GM19468 (cell line): ENCODE data around the gene NR2F1-AS1.
"Not testable (repeated sequence)": the region's sequence is repeated elsewhere in the genome, so short reads cannot be mapped to it uniquely, and the experiment has no call there.

ENCODE experiments used
- ATAC-seq: cut with Tn5 transposase; IDR thresholded peaks from one replicate; pipeline ENCODE4 v1.9.1; 2021; ENCODE audit warnings: mild to moderate bottlenecking, moderate library complexity, moderate number of reproducible peaks; ENCODE audit not compliant: unreplicated experiment; ENCODE audit errors: extremely low read depth

NR2F1-AS1 gene

DNA sequence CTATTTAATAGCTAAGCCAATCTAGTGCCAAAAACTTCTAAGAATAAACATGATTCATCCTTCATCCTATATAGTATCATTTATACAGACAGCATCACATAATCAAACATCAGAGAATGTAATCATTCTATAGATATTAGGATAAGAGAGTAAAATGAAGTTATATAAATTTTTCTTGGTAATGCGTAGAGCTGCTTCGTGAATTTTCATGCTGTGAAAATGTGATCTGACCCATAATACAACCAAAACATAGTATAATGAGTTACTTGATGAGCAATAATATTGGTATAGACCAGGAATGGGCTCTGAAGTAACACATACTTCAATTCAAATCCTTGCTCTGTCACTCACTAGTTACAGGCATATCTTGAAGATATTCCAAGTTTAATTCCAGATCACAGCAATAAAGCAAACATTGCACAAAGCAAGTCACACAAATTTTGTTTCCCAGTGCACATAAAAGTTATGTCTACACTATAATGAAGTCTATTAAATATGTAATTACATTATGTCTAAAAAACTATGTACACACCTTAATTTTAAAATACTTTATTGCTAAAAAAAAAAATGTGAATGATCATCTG is 23.9 kb downstream of the NR2F1-AS1 start:
- no peak for ATAC-seq

DNA sequence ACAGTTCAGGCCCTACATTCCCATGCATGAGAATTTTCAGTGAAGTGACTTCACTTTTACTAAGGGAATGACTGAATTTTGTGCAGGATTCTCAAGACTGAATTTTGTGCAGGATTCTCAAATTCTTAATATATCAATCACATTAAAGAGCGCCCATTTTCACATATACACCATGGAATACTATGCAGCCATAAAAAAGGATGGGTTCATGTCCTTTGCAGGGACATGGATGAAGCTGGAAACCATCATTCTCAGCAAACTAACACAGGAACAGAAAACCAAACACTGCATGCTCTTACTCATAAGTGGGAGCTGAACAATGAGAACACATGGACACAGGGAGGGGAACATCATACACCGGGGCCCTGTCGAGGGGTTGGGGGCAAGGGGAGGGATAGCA is 31.4 kb downstream of the NR2F1-AS1 start:
- ATAC-seq = not testable (repeated sequence)

DNA sequence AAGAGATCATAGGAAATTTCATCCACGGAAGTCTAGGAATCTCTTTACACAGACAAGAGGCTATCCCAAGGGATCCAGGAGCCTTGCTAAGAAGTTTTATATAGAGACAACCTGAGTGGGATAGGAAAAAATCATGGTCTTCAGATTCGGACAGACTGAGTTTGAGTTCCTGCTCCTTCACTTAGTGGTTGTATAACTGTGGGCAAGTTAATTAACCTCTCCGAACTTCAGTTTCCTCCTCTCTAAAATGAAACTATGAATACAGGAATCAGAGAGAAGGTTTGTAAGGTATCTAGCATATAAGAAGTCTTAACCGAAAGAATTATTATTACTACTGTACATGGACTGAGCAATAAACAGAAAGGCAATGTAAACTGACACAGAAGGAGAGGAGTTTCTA is 35.1 kb downstream of the NR2F1-AS1 start:
- no peak for ATAC-seq

DNA sequence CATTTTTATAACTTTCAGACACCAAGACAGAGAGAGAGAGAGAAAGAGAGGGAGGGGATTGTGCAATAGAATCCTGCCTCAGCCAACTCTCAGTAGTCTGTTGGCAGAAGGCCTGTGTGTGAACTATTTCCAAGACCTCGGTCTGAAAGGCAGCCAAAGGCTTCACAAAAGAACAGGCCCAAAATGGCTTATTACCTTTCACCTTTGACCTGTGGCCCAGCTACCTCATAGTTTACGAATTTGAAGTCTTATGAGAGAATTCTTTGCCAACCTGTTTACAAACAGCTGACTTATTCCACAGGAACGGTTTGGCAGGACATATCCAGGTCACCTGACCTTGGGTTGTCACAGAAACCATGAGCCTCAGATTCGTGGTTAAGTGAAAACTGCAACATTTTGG is 48.6 kb downstream of the NR2F1-AS1 start:
- no peak for ATAC-seq

DNA sequence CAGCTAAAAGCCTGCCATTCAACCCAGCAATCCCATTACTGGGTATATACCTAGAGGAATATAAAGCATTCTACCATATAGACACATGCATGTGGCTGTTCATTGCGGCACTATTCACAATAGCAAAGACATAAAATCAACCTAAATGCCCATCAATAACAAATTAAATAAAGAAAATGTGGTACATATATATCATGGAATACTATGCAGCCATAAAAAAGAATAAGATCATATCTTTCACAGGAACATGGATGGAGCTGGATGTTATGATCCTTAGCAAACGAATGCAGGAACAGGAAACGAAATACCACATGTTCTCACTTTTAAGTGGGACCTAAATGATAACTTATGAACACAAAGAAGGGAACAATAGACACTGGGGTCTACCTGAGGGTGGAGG is 59.2 kb downstream of the NR2F1-AS1 start:
- ATAC-seq = not testable (repeated sequence)

GRCh38 chr5:93519740-93520139 is 61.3 kb downstream of the NR2F1-AS1 start:
- ATAC-seq = no peak

DNA sequence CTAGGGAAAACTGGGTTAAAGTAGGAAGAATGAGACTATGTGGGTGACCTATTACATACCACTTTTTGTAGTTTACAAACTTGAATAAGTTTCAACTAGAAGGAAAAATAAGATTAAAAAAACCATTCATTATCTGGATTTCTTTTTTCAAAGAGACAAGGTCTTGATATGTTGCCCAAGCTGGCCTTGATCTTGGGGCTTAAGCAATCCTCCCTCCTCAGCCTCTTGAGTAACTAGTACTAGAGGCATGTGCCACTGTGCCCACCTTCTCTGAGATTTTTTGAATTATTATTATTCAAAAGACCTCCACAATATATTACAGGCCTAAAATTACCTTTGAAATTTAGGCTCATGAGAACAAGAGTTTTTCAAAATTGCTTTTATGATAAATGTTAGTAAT is 63.2 kb downstream of the NR2F1-AS1 start:
- no peak for ATAC-seq

GRCh38 chr5:93513298-93513697 is 67.7 kb downstream of the NR2F1-AS1 start:
- ATAC-seq = no peak

GRCh38 chr5:93512799-93513198 is 68.2 kb downstream of the NR2F1-AS1 start:
- no peak for ATAC-seq

DNA sequence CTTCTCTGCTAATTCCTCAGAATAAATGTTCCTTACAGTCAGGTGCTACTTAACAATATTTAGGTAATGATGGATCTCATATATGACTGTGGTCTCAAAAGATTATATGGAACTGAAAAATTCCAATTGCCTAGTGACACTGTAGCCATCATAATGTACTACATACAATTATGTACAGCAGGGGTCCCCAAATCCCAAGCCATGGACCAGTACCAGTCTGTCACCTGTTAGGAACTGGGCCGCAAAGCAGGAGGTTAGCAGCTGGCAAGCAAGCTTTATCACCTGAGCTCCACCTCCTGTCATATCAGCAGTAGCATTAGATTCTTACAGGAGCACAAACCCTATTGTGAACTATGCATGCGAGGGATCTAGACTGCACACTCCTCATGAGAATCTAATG is 69.6 kb downstream of the NR2F1-AS1 start:
- ATAC-seq = no peak

GRCh38 chr5:93510626-93511380 is 70.2 kb downstream of the NR2F1-AS1 start:
- no peak for ATAC-seq

DNA sequence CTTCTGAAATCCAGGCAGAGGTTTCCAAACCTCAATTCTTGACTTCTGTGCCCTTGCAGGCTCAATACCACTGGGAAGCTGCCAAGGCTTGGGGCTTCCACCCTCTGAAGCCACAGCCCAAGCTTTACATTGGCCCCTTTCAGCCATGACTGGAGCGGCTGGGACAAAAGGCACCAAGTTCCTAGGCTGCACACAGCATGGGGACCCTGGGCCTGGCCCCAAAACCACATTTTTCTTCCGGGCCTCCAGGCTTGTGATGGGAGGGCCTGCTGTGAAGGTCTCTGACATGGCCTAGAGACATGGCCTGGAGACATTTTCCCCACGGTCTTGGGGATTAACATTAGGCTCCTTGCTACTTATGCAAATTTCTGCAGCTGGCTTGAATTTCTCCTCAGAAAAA is 75.5 kb downstream of the NR2F1-AS1 start:
- ATAC-seq = not testable (repeated sequence)

DNA sequence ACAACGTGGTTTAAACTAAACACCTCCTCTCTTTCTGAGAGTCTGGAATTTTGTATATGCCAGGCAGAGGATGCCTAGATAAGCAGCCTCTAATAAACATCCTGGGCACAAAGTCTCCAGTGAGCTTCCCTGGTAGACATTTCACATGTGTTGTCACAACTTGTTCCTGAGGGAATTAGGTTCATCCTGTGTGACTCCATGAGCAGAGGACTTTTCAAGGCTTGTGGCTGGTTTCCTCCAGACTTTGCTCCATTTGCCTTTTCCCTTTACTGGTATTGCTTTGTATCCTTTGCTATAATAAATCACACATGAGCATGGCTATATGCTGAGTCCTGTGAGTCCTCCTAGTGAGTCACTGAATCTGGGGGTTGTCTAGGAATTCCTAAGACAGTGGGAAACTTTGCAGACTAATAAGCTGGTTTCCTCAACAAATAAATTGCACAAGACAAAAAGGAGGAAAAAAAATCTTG is 77.4 kb downstream of the NR2F1-AS1 start:
- no peak for ATAC-seq

GRCh38 chr5:93497096-93497495 is 83.9 kb downstream of the NR2F1-AS1 start:
- ATAC-seq = no peak

DNA sequence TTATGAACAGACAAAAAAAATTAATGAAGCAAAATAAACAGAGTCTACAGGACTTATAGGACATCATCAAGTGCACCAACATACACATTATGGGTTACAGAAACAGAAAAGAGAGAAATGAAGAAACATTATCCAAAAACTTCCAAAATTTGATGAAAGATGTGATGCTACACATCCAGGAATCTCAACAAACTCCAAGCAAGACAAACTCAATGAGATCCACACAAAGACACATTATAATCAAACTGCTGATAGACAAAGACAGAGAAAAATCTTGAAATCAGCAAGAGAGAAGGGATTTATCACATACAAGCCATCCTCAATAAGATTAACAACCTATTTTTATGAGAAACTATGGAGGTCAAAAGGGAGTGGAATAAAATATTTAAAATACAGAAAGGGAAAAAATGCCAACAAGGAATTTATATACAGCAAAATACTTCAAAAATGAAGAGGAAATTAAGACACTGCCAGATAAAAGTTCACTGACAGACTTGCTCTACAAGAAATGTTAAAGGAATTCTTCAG is 101.0 kb downstream of the NR2F1-AS1 start:
- no peak for ATAC-seq

GRCh38 chr5:93477816-93478215 is 103.2 kb downstream of the NR2F1-AS1 start:
- no peak for ATAC-seq

- ATAC-seq = no peak
Measured at GRCh38 chr5:93476251-93476742, 104.7 kb downstream of the NR2F1-AS1 start.

DNA sequence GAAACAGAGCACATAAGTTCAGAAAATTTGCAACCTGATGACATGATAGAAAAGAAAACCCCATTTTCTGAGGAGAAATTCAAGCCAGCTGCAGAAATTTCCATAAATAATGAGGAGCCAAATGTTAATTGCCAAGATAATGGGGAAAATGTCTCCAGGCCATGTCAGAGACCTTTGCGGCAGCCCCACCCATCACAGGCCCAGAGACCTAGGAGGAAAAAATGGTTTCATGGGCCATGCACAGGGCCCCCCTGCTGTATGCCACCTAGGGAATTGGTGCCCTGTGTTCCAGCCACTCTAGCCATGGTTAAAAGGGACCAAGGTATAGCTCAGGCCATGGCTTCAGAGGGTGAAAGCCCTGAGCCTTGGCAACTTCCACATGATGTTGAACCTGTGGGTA is 118.1 kb downstream of the NR2F1-AS1 start:
- no peak for ATAC-seq

DNA sequence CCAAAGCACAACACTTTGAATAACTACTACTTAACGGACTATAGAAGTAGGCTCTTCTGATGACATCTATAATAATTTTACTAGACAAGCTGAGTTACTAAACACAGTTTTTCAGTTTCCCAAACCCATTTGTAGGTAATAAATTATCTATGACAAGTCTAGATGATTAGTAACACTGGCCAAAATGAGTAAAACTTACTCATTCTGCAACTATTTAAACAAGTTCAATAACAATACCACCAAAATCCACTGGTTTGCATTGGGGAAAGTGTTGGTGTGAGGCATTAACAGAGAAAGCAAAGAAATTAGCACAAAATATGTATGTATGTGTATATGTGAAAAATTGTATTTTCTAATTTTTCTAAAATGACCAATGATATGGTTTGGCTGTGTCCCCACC is 119.3 kb downstream of the NR2F1-AS1 start:
- no peak for ATAC-seq

DNA sequence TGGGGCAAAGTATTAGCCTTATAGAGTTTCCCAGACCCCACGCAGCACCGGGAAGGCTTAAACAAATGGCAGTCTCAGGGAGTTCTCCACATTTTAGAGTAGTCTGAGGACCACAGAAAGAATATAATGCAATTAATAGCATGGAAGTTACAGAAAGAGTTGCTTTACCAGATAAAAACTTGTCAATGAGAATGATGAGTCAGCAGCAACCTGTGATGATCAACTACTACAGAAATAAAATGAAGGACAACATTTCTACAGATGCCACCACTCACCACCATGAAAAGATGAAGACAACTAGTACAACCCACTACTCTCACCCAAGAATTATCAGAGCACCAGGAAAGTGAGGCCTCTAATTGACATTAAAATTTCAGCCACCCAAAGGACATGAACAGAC is 120.7 kb downstream of the NR2F1-AS1 start:
- ATAC-seq = no peak

DNA sequence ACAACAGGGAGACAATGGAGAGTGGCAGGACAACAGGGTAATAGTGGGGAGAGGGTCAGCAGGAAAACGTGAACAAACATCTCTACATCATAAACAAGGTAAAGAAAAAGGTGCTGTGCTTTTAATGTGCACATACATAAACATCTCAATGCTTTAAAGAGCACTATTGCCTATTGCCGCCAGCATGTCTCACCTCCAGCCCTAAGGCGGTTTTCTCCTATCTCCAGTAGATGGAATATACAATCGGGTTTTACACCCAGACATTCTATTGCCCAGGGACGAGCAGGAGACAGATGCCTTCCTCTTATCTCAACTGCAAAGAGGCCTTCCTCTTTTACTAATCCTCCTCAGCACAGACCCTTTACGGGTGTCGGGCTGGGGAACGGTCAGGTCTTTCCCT is 124.2 kb downstream of the NR2F1-AS1 start:
- not testable (repeated sequence) for ATAC-seq
